Thoracic aorta (tissue), 2 donors: Measurements from ENCODE around the gene NELL1. TPM values are rescaled to one million over a fixed set of nuclear protein-coding genes. Genes with fewer than 3 reads are reported as not detected.

Experiments used
- ATAC-seq: fragments of 150-250 bp; one replicate; pipeline ENCODE4 v1.8.0; 2017; ENCODE audit warnings: low read depth; ENCODE audit not compliant: insufficient number of reproducible peaks, low FRiP score
- DNase-seq: peaks from one replicate; pipeline ENCODE4 v3.0.0-alpha.2; 2020; ENCODE audit warnings: low spot score
- H3K27ac ChIP-seq, 2 donors: fragments of 200-600 bp; sonication (generic); 1 replicate in 1 of 2; 2 replicates in 1 of 2; pipeline ENCODE4 v1.5.1; 2016; ENCODE audit warnings: mild to moderate bottlenecking in 2 of 2, moderate library complexity in 2 of 2
- H3K27me3 ChIP-seq: fragments of 200-600 bp; sonication (generic); replicated peaks from 2 replicates; pipeline ENCODE4 v1.6.0; 2016; ENCODE audit warnings: mild to moderate bottlenecking; ENCODE audit not compliant: insufficient read depth
- H3K36me3 ChIP-seq: fragments of 200-600 bp; sonication (generic); one replicate; pipeline ENCODE4 v1.5.1; 2016
- H3K4me1 ChIP-seq, 2 donors: fragments of 200-600 bp; sonication (generic); 1 replicate in 1 of 2; 2 replicates in 1 of 2; pipeline versions ENCODE4 v1.5.1 to v1.6.0; 2016; ENCODE audit warnings: low read depth in 2 of 2, mild to moderate bottlenecking in 1 of 2; ENCODE audit not compliant: control insufficient read depth in 1 of 2
- H3K4me3 ChIP-seq: fragments of 200-600 bp; sonication (generic); 2 replicates; pipeline ENCODE4 v1.5.1; 2016; ENCODE audit warnings: mild to moderate bottlenecking
- H3K9me3 ChIP-seq: fragments of 200-600 bp; sonication (generic); 2 replicates; pipeline ENCODE4 v1.5.1; 2016
- total RNA-seq, 2 donors: library from RNA; depleted of rRNA; stranded (reverse); fragments of >200 nt; gene quantifications; one replicate each; pipeline versions ENCODE4 v1.1.0 to v1.2.3, GENCODE V29; 2016
- TF ChIP-seq, protein P1 (sequence below): fragments of 200-600 bp; sonication (generic); IDR thresholded peaks from one replicate; pipeline ENCODE4 v1.5.1; 2019; ENCODE audit warnings: antibody characterized with exemption

Gene NELL1
- total RNA-seq, 2 donors from 2014 or later = 0.78 TPM; not detected in 1

GRCh38 chr11:20973940-20974559, 304.7 kb downstream of the NELL1 start:
- H3K4me1 ChIP-seq = peaks cover 0 to 5% of the 10 kb centered on the region in 2 donors
- ATAC-seq = peak; percentile 12

GRCh38 chr11:20980736-20981135, 311.4 kb downstream of the NELL1 start:
- Histone ChIP-seq H3K9me3 (no peaks in the 10 kb centered on the region), H3K36me3 (no peaks in the 10 kb centered on the region), H3K4me1 (no peaks in the 10 kb centered on the region), H3K4me3 (no peak overlapping the region), H3K27me3 (no peaks in the 10 kb centered on the region), H3K27ac (no peak overlapping the region)
- DNase-seq (no peak), ATAC-seq (no peak)
- TF ChIP-seq, protein P1, sequence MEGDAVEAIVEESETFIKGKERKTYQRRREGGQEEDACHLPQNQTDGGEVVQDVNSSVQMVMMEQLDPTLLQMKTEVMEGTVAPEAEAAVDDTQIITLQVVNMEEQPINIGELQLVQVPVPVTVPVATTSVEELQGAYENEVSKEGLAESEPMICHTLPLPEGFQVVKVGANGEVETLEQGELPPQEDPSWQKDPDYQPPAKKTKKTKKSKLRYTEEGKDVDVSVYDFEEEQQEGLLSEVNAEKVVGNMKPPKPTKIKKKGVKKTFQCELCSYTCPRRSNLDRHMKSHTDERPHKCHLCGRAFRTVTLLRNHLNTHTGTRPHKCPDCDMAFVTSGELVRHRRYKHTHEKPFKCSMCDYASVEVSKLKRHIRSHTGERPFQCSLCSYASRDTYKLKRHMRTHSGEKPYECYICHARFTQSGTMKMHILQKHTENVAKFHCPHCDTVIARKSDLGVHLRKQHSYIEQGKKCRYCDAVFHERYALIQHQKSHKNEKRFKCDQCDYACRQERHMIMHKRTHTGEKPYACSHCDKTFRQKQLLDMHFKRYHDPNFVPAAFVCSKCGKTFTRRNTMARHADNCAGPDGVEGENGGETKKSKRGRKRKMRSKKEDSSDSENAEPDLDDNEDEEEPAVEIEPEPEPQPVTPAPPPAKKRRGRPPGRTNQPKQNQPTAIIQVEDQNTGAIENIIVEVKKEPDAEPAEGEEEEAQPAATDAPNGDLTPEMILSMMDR = no peak

More at GRCh38 chr11:20973940-20974559, 304.7 kb downstream of the NELL1 start:
- Histone ChIP-seq H3K36me3 (no peaks in the 10 kb centered on the region), H3K4me3 (no peak overlapping the region), H3K27me3 (no peaks in the 10 kb centered on the region), H3K9me3 (no peaks in the 10 kb centered on the region), H3K27ac (no peak overlapping the region)
- DNase-seq = no peak
- TF ChIP-seq, protein P1 = no peak

DNA sequence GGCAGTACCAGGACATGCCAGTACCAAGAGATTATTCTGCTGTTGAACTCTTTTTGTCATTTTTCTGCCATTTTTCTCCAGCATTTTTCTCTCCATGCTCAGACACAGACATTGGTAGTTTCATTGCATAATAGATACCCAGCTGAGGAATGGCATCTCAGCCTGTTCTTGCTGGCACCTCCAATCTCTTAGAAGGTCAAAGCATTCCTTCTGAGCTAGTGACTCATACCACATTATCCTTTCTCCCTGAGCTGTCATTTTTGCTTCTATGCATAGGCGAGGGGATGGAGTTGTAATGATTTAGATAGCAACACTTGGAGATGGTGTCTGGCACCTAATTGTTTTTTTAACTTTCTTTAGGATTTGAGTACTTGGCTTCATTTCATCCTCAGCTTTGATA, 321.1 kb downstream of the NELL1 start:
- ATAC-seq = no peak

DNA sequence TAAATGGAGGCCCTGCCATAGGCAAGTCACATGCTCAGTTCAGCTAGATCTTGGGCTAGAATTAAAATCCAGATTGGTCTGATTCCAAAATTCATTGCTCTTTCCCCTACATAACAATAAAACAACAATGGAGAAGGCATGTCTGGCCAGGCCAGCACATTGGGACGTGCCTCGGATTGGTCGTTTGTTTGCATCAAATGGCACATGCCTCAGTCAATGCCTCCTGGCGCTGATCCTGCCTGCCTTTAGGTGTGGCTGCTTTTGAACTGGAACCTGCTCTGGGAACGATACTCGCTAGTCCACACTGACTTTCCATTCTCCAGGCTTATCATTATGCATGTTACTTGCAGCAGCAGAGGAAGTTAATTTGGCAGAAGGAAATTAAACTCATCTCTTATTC, 322.1 kb downstream of the NELL1 start:
- no peak overlapping the region for H3K4me3 ChIP-seq
- H3K36me3 ChIP-seq = no peaks in the 10 kb centered on the region
- DNase-seq (no peak), ATAC-seq (no peak)
- TF ChIP-seq, protein P1 = no peak
- H3K4me1 ChIP-seq = no peaks in the 10 kb centered on the region
- H3K27ac ChIP-seq = no peak overlapping the region
- H3K27me3 ChIP-seq = no peaks in the 10 kb centered on the region
- H3K9me3 ChIP-seq = no peaks in the 10 kb centered on the region

More for the DNA sequence above, 321.1 kb downstream of the NELL1 start:
- TF ChIP-seq, protein P1 = no peak
- no peak for DNase-seq
- no peak overlapping the region for H3K27ac ChIP-seq
- H3K4me1 ChIP-seq = no peaks in the 10 kb centered on the region
- H3K36me3 ChIP-seq = no peaks in the 10 kb centered on the region
- H3K4me3 ChIP-seq = no peak overlapping the region
- H3K9me3 ChIP-seq = no peaks in the 10 kb centered on the region
- H3K27me3 ChIP-seq = no peaks in the 10 kb centered on the region

DNA sequence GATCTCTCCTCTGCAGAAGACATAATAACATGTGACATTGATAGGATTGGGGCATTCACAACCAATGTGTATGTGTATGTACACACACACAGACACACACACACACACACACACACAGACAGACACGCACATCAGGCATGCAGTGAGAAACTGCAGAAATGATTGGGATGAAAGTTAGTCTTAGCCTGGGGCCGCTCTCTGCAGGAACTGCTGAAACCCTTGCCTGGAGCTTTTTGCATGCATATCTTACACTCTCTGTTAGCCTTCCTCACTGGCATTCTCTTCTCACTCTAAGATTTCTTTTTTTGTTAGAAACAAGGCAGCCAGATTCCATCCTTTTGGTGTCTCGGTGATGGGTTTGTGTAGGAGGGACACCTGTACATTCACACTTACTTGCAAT, 337.9 kb downstream of the NELL1 start:
- no peak for ATAC-seq
- no peak overlapping the region for H3K4me3 ChIP-seq
- no peaks in the 10 kb centered on the region for H3K27me3 ChIP-seq
- H3K27ac ChIP-seq = no peak overlapping the region
- TF ChIP-seq, protein P1 = no peak
- no peak for DNase-seq
- no peaks in the 10 kb centered on the region for H3K4me1 ChIP-seq
- H3K9me3 ChIP-seq = no peaks in the 10 kb centered on the region
- H3K36me3 ChIP-seq = no peaks in the 10 kb centered on the region
